Thyroid gland (tissue), 4 donors: Measurements from ENCODE around the gene SECISBP2L.

Source experiments
- CTCF ChIP-seq, 6 experiments: fragments of 200-600 bp in 3 of 6; fragments of 450-650 bp in 3 of 6; sonication (generic) in 3 of 6; IDR thresholded peaks; one replicate each; pipeline ENCODE4 v1.5.1; 2016 to 2019; ENCODE audit warnings: antibody characterized with exemption in 6 of 6, mild to moderate bottlenecking in 2 of 6, inconsistent platforms in 1 of 6, moderate library complexity in 1 of 6
- POLR2A ChIP-seq, 2 donors: fragments of 450-650 bp; IDR thresholded peaks; one replicate each; pipeline ENCODE4 v1.6.1; 2017; ENCODE audit warnings: antibody characterized with exemption in 2 of 2, mild to moderate bottlenecking in 2 of 2, moderate library complexity in 1 of 2

DNA sequence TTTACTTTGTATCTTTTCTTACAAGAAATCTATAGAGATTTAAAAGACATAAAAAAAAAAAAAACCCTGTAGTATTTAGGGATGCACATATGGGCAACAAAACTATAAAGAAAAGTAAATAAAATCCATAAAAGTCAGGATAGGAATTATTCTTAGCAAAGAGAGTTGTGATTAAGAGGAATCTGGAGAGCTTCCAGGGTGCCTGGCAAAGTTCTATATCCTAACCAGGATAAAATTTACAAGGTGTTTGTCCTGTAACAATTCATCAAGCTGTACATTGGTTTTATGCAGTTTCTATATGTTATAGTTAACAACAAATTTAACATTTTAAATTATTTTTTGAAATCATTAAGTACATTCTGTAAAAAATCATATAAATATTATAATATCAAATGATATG is 7.9 kb downstream of the SECISBP2L start:
- TF ChIP-seq POLR2A (IDR thresholded peaks at IDR 0.05) (no peak), CTCF (IDR thresholded peaks at IDR 0.05) (no peak)
